ENCODE measurements around the gene CD300H. TPM values are rescaled to one million over a fixed set of nuclear protein-coding genes. Genes with fewer than 3 reads are reported as not detected.

The CD300H gene
- total RNA-seq, 1 experiment from 2014 or later: not detected

GRCh38 chr17:74525465-74525725, 41.9 kb downstream of the CD300H start:
- ChIA-PET RAD21 (ENCODE audit: low non-redundant PET in 1 of 2, low total read pairs in 2 of 2, uncharacterized antibody in 2 of 2, unreplicated experiment in 2 of 2) (no interaction called here), POLR2A (no interaction called here), CTCF (no interaction called here)
- Histone ChIP-seq H3K9ac (ENCODE audit: low read length) (no peak overlapping the region), H3K27me3 (ENCODE audit: insufficient read depth, low read length) (peaks cover 79% of the 10 kb centered on the region), H3K4me3 (replicated peaks in 1 of 2; ENCODE audit: low read depth in 1 of 2, low read length in 2 of 2) (no peak overlapping the region), H3K4me2 (ENCODE audit: low read length) (no peak overlapping the region), H3K79me2 (ENCODE audit: insufficient read depth, low read length) (no peaks in the 10 kb centered on the region), H3K4me1 (ENCODE audit: control insufficient read depth in 1 of 2, insufficient read depth in 2 of 2, low read length in 2 of 2) (no peaks in the 10 kb centered on the region), H3K27ac (ENCODE audit: low read depth, low read length) (no peak overlapping the region), H4K20me1 (ENCODE audit: insufficient read depth) (no peaks in the 10 kb centered on the region), H3K36me3 (ENCODE audit: control insufficient read depth in 1 of 2, insufficient read depth in 2 of 2, low read length in 2 of 2) (no peaks in the 10 kb centered on the region), H2AFZ (ENCODE audit: low read depth, low read length, poor library complexity, severe bottlenecking) (no peak overlapping the region), H3K9me2 (ENCODE audit: insufficient read depth) (no peaks in the 10 kb centered on the region), H3K9me3 (ENCODE audit: control insufficient read depth in 1 of 2, insufficient read depth in 1 of 2, low read depth in 1 of 2, low read length in 2 of 2) (no peaks in the 10 kb centered on the region)
- no TSS peak for BruUV-seq (replicated peaks)
- intact Hi-C loops (cut with micrococcal nuclease): no loop called here
- TF ChIP-seq RAD21 (IDR thresholded peaks at IDR 0.05; ENCODE audit: low read depth) (no peak), SP1 (IDR thresholded peaks at IDR 0.05; ENCODE audit: low read depth) (no peak), ZNF274 (IDR thresholded peaks at IDR 0.05; ENCODE audit: low read depth, low read length) (no peak), SRF (IDR thresholded peaks at IDR 0.05; ENCODE audit: low read depth) (no peak), POLR2AphosphoS5 (IDR thresholded peaks at IDR 0.05; ENCODE audit: low read depth, low read length) (no peak), ATF3 (IDR thresholded peaks at IDR 0.05) (no peak), EZH2phosphoT487 (IDR thresholded peaks at IDR 0.05; ENCODE audit: borderline replicate concordance) (no peak), YY1 (IDR thresholded peaks at IDR 0.05; ENCODE audit: extremely low read depth, insufficient replicate concordance, low read depth, low read length) (no peak), SIN3A (IDR thresholded peaks at IDR 0.05; ENCODE audit: low read depth) (no peak), MAX (IDR thresholded peaks at IDR 0.05) (no peak), CBX3 (IDR thresholded peaks at IDR 0.05; ENCODE audit: low read depth) (no peak), TCF7L2 (IDR thresholded peaks at IDR 0.05; ENCODE audit: borderline replicate concordance, extremely low read depth, insufficient read depth, insufficient read length) (no peak), EZH2 (IDR thresholded peaks at IDR 0.05) (no peak), REST (IDR thresholded peaks at IDR 0.05; ENCODE audit: low read depth) (no peak), EGR1 (IDR thresholded peaks at IDR 0.05; ENCODE audit: low read depth) (no peak), ELF1 (IDR thresholded peaks at IDR 0.05; ENCODE audit: borderline replicate concordance, low read depth) (no peak), FOSL1 (IDR thresholded peaks at IDR 0.05; ENCODE audit: low read depth) (no peak), JUND (IDR thresholded peaks at IDR 0.05) (no peak), ZFX (IDR thresholded peaks at IDR 0.05) (no peak)
- TF ChIP-seq, protein P1, sequence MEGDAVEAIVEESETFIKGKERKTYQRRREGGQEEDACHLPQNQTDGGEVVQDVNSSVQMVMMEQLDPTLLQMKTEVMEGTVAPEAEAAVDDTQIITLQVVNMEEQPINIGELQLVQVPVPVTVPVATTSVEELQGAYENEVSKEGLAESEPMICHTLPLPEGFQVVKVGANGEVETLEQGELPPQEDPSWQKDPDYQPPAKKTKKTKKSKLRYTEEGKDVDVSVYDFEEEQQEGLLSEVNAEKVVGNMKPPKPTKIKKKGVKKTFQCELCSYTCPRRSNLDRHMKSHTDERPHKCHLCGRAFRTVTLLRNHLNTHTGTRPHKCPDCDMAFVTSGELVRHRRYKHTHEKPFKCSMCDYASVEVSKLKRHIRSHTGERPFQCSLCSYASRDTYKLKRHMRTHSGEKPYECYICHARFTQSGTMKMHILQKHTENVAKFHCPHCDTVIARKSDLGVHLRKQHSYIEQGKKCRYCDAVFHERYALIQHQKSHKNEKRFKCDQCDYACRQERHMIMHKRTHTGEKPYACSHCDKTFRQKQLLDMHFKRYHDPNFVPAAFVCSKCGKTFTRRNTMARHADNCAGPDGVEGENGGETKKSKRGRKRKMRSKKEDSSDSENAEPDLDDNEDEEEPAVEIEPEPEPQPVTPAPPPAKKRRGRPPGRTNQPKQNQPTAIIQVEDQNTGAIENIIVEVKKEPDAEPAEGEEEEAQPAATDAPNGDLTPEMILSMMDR (IDR thresholded peaks at IDR 0.05 in 2 of 3, conservative IDR thresholded peaks at IDR 0.05 in 1 of 3; ENCODE audit: borderline replicate concordance in 1 of 3, insufficient read depth in 1 of 3, low read depth in 2 of 3, low read length in 2 of 3): no peak
- ATAC-seq (no peak), DNase-seq (ENCODE audit: low read depth, low spot score) (no peak)

All from HCT116 (cell line).